HAP-1 (cell line): ENCODE measurements around the gene MAGEB3.
A peak's percentile ranks its signal among the peaks of the same experiment; 100 is the strongest.
"Not testable (repeated sequence)": the region's sequence is repeated elsewhere in the genome, so short reads cannot be mapped to it uniquely, and the experiment has no call there.

Experiments used
- DNase-seq, 2 experiments: peaks; one replicate each; pipeline ENCODE4 v3.0.0-alpha.2; 2016 to 2020; ENCODE audit warnings: low spot score in 2 of 2
- H3K27me3 ChIP-seq: fragments of 250-450 bp; sonication (Bioruptor Pico); 2 replicates; pipeline ENCODE4 v1.5.1; 2020; ENCODE audit warnings: low read depth, mild to moderate bottlenecking, moderate library complexity
- H3K36me3 ChIP-seq: fragments of 250-450 bp; sonication (Bioruptor Pico); replicated peaks from 2 replicates; pipeline ENCODE4 v1.5.1; 2020; ENCODE audit warnings: mild to moderate bottlenecking
- H3K4me1 ChIP-seq: fragments of 250-450 bp; sonication (Bioruptor Pico); 2 replicates; pipeline ENCODE4 v1.5.1; 2020; ENCODE audit warnings: mild to moderate bottlenecking
- H3K4me3 ChIP-seq: fragments of 250-450 bp; sonication (Bioruptor Pico); 2 replicates; pipeline ENCODE4 v1.5.1; 2020; ENCODE audit warnings: mild to moderate bottlenecking, moderate library complexity
- H3K9me3 ChIP-seq: fragments of 250-450 bp; sonication (Bioruptor Pico); 2 replicates; pipeline ENCODE4 v1.5.1; 2020; ENCODE audit warnings: mild to moderate bottlenecking, moderate library complexity
- in situ Hi-C: fragments of 300-500 bp; cut with MboI; formaldehyde crosslinking; loops from 3 replicates; pipeline ENCODE4 v1.14.3; 2020; ENCODE audit warnings: low sequenced_read_pairs, inconsistent platforms, mixed read lengths

Gene MAGEB3, protein sequence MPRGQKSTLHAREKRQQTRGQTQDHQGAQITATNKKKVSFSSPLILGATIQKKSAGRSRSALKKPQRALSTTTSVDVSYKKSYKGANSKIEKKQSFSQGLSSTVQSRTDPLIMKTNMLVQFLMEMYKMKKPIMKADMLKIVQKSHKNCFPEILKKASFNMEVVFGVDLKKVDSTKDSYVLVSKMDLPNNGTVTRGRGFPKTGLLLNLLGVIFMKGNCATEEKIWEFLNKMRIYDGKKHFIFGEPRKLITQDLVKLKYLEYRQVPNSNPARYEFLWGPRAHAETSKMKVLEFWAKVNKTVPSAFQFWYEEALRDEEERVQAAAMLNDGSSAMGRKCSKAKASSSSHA

DNA sequence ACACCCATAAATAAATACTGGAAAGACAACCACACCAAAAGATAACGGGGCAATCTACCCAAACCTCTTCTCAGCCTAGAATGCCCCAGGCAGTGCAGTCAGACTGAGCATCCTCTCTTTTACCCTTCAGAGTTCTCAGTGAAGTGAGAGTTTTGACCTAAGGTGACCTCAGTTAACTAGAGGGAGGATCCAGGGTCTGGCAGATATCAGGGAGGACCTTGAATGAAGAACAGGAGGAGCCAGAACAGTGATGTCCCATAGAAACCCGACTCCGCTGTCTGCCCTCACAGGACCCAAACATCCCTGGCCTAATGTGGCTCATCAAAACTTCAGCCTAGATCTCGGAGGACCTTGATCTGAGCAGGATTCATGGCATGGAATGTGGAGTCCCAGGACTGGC is at the start of gene MAGEB3:
TSS of gene MAGEB3 (plus strand) at position 263 of the 400 bp plus-strand sequence. CDS start 5,268 bp downstream, outside the sequence.
- Histone ChIP-seq H3K9me3 (no peaks in the 10 kb centered on the region), H3K36me3 (no peaks in the 10 kb centered on the region), H3K4me1 (no peaks in the 10 kb centered on the region), H3K27me3 (no peaks in the 10 kb centered on the region), H3K4me3 (no peak within 1 kb of the TSS)
- in situ Hi-C loops: no loop called here
- no peak for DNase-seq

- H3K4me1 ChIP-seq: peaks cover 11% of the 10 kb centered on the region
- peak in 1 of 2 experiments; percentile 52 for DNase-seq
- H3K27me3 ChIP-seq: no peaks in the 10 kb centered on the region
- H3K4me3 ChIP-seq: no peak overlapping the region
- no peaks in the 10 kb centered on the region for H3K9me3 ChIP-seq
- no peaks in the 10 kb centered on the region for H3K36me3 ChIP-seq
- in situ Hi-C loops: no loop called here
Measured at GRCh38 chrX:30181353-30181752, 49.1 kb upstream of the MAGEB3 start.

DNA sequence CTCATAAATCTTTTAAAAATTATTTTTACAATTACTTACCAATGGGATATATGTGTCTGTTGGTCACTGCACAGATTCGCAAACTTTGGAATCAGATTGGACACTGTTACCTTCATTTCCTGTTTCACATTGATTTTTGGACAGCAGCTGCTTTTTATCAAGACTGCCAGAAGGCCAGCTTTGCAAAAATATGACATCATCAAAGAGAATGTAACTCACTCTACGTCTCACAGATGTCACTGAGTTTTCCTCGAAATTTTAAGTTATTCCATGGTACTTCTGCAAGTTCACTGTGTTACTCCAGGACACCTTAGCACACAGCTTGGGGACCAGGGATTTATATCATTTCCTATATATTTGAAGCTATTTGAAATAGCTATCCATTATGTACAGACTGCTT is 46.9 kb upstream of the MAGEB3 start:
- Histone ChIP-seq H3K9me3 (no peaks in the 10 kb centered on the region), H3K36me3 (no peaks in the 10 kb centered on the region), H3K4me3 (no peak overlapping the region), H3K4me1 (peaks cover 11% of the 10 kb centered on the region), H3K27me3 (no peaks in the 10 kb centered on the region)
- DNase-seq: no peak
- in situ Hi-C loops: no loop called here

DNA sequence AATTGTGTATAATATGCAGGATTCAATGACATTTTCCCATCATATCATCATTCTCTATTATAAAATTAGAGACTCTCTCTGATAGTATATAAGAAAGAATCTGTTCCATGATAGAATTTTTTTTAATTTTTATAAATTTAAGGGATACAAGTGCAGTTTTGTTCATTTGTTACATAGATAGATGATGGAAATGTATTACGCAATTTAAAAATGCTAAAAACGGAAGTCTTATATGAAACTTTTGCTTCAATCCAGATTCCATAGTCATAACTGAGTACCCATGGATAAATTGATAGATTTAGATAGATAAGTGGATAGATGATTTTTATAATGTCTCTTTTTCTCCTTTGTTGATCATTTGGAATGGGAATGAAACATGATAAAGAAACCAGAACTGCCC is 40.0 kb upstream of the MAGEB3 start:
- Histone ChIP-seq H3K27me3 (no peaks in the 10 kb centered on the region), H3K9me3 (no peaks in the 10 kb centered on the region), H3K4me3 (no peak overlapping the region), H3K4me1 (no peaks in the 10 kb centered on the region), H3K36me3 (no peaks in the 10 kb centered on the region)
- in situ Hi-C loops: no loop called here
- no peak for DNase-seq

DNA sequence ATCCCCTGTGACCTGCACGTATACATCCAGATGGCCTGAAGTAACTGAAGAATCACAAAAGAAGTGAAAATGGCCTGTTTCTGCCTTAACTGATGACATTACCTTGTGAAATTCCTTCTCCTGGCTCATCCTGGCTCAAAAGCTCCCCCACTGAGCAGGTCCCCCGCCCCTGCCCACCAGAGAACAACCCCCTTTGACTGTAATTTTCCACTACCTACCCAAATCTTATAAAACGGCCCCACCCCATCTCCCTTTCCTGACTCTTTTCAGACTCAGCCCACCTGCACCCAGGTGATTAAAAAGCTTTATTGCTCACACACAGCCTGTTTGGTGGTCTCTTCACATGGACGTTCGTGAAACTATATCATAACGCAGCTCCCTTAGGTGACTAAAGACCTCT is 36.5 kb upstream of the MAGEB3 start:
- H3K36me3 ChIP-seq, H3K4me1 ChIP-seq, in situ Hi-C loops, H3K27me3 ChIP-seq, H3K4me3 ChIP-seq, DNase-seq, H3K9me3 ChIP-seq: not testable (repeated sequence)

- Histone ChIP-seq H3K4me3 (no peak overlapping the region), H3K36me3 (no peaks in the 10 kb centered on the region), H3K9me3 (no peaks in the 10 kb centered on the region), H3K27me3 (no peaks in the 10 kb centered on the region), H3K4me1 (no peaks in the 10 kb centered on the region)
- in situ Hi-C loops: no loop called here
- DNase-seq: peak; percentile 36 to 61
Measured at GRCh38 chrX:30196322-30196721, 34.1 kb upstream of the MAGEB3 start.

DNA sequence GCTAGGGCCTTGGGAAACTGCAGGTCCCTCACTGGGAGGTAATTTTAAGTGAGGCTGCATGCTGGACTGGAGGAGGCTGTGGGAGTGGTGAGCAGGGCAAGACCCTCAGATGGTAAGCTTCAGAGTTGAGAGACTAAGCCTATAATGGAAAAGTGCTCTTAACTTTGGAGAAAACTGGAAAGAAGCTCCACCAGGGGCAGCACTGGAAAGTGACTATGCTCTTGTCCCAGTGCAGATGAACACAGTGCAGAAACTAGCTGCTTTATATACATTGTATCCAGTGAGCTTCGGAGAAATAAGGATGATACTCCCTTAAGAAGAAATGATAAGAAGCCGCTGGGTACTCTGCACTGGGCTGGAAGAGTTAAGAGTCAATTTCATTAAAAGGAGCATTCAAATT is 18.3 kb upstream of the MAGEB3 start:
- Histone ChIP-seq H3K27me3 (no peaks in the 10 kb centered on the region), H3K9me3 (no peaks in the 10 kb centered on the region), H3K4me1 (no peaks in the 10 kb centered on the region), H3K36me3 (no peaks in the 10 kb centered on the region), H3K4me3 (no peak overlapping the region)
- no peak for DNase-seq
- in situ Hi-C loops: no loop called here

DNA sequence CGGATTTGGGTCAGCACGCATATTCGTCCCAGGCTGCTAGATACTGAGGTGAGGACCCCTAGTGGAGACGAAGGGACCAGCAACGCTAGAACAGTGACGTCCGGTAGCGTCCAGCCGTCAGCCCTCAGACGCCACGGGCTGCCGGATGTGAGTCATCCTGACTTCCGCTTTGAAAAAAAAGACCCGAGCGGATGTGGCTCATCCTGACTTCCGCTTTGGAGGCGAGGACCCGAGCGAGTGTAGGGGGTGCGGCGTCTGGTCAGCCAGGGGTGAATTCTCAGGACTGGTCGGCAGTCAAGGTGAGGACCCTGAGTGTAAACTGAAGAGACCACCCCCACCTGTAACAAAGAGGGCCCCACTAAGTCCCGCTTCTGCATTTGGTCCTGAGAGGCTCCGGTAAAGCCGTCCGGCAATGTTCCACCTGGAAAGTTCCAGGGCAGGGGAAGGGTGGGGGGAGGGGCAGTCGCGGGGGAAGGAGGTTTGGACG is 15.1 kb upstream of the MAGEB3 start, which contains the start of gene MAGEB2:
TSS of gene MAGEB2 (plus strand) at position 207 of the 487 bp plus-strand sequence. CDS start 3,018 bp downstream, outside the sequence.
- in situ Hi-C loops: no loop called here
- DNase-seq: no peak
- peaks cover 3% of the 10 kb centered on the region; the same call in 1 of the 2 replicates for H3K4me1 ChIP-seq
- no peak within 1 kb of the TSS for H3K4me3 ChIP-seq
- no peaks in the 10 kb centered on the region for H3K9me3 ChIP-seq
- H3K36me3 ChIP-seq: no peaks in the 10 kb centered on the region
- no peaks in the 10 kb centered on the region for H3K27me3 ChIP-seq

DNA sequence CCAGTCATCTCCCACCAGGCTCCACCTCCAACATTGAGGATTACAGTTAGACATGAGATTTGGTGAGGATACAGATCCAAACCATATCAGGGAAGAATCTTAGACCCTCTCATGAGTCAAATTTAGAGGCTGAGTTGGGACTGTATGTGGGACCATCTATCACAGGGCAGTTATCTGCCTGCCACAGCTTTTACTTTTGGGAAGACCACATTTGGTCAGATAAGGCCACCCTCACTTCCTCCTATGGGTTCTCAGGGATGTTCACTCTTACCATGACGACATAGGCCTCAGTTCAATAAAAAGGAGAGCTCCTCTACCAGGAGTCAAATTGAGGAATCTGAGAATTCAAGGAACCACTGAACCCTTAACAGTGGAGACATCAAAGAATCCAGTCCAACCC is 13.0 kb upstream of the MAGEB3 start:
- Histone ChIP-seq H3K36me3 (no peaks in the 10 kb centered on the region), H3K4me1 (peaks cover 3% of the 10 kb centered on the region; the same call in 1 of the 2 replicates), H3K9me3 (no peaks in the 10 kb centered on the region), H3K4me3 (no peak overlapping the region), H3K27me3 (no peaks in the 10 kb centered on the region)
- DNase-seq: no peak
- in situ Hi-C loops: no loop called here

DNA sequence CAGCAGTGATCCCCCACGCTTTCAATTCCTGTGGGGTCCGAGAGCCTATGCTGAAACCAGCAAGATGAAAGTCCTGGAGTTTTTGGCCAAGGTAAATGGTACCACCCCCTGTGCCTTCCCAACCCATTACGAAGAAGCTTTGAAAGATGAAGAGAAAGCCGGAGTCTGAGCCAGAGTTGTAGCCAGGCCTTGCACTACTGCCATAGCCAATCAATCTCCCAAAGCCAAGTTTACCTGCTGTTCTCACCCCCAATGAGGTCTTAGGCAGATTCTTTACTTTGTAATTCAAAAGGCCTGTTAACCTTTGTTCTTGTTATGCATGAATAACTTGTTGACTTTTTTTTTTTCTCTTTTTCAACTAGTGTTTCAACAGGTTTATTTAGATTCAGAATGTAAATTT is 11.1 kb upstream of the MAGEB3 start:
- no peak for DNase-seq
- no peaks in the 10 kb centered on the region for H3K9me3 ChIP-seq
- peaks cover 3% of the 10 kb centered on the region; the same call in 1 of the 2 replicates for H3K4me1 ChIP-seq
- H3K27me3 ChIP-seq: no peaks in the 10 kb centered on the region
- in situ Hi-C loops: no loop called here
- no peaks in the 10 kb centered on the region for H3K36me3 ChIP-seq
- H3K4me3 ChIP-seq: no peak overlapping the region

GRCh38 chrX:30220661-30221060 is 9.8 kb upstream of the MAGEB3 start:
- H3K27me3 ChIP-seq: no peaks in the 10 kb centered on the region
- peaks cover 3% of the 10 kb centered on the region; the same call in 1 of the 2 replicates for H3K4me1 ChIP-seq
- no peak overlapping the region for H3K4me3 ChIP-seq
- in situ Hi-C loops: no loop called here
- H3K36me3 ChIP-seq: no peaks in the 10 kb centered on the region
- no peak for DNase-seq
- no peaks in the 10 kb centered on the region for H3K9me3 ChIP-seq

DNA sequence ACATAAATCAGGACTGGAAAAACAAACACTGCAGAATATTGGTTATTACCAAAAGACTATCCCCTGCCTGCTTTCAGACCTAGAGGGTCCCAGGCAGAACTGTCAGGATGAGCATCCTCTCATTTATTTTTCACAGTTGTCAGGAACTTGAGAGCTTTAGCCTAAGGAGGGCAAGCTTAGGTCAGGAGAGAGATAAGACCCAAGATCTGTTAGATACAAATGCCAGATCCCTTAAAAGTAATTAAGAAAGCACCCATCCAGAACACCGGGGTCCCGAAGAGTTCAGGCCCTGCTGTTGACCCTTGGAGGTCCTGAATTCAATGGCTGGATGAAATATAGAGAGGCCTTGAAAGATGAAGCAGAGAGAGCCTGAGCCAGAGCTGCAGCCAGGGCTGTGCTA is 5.9 kb upstream of the MAGEB3 start:
- Histone ChIP-seq H3K27me3 (no peaks in the 10 kb centered on the region), H3K4me1 (peaks cover 3% of the 10 kb centered on the region; the same call in 1 of the 2 replicates), H3K4me3 (no peak overlapping the region), H3K36me3 (no peaks in the 10 kb centered on the region), H3K9me3 (no peaks in the 10 kb centered on the region)
- in situ Hi-C loops: no loop called here
- no peak for DNase-seq

DNA sequence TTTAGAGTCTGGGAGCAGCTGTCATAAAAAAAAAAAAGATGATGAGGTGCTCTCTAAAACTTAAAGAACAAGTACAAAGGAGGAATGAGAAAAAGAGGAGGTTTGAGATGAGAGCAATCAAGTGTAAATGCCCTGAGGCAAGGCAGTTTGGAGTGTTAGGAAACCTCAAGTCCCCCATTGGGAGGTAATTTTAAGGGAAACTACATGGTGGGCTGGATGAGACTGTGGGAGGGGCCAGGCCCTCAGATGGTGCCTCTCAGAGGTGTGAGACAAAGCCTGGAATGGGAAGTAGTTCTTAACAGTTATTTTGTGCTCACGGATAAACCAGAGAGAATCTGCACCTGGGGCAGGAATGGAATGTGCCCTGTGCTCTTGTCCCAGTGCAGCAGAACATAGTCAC is 1.9 kb upstream of the MAGEB3 start:
- Histone ChIP-seq H3K36me3 (no peaks in the 10 kb centered on the region), H3K27me3 (no peaks in the 10 kb centered on the region), H3K4me3 (no peak overlapping the region), H3K4me1 (no peaks in the 10 kb centered on the region), H3K9me3 (no peaks in the 10 kb centered on the region)
- no peak for DNase-seq
- in situ Hi-C loops: no loop called here

GRCh38 chrX:30241724-30242415 is 11.4 kb downstream of the MAGEB3 start, which contains the start of gene MAGEB4:
Gene MAGEB4, plus strand, starts transcription at chrX:30242000. Its CDS starts 136 bp downstream, at chrX:30242136.
- Histone ChIP-seq H3K9me3 (no peaks in the 10 kb centered on the region), H3K27me3 (no peaks in the 10 kb centered on the region), H3K36me3 (no peaks in the 10 kb centered on the region), H3K4me1 (no peaks in the 10 kb centered on the region), H3K4me3 (no peak within 1 kb of the TSS)
- no peak for DNase-seq
- in situ Hi-C loops: no loop called here
